ENCODE measurements around the gene SSH2.
"Not testable (repeated sequence)": the region's sequence is repeated elsewhere in the genome, so short reads cannot be mapped to it uniquely, and the experiment has no call there.

The SSH2 gene

DNA sequence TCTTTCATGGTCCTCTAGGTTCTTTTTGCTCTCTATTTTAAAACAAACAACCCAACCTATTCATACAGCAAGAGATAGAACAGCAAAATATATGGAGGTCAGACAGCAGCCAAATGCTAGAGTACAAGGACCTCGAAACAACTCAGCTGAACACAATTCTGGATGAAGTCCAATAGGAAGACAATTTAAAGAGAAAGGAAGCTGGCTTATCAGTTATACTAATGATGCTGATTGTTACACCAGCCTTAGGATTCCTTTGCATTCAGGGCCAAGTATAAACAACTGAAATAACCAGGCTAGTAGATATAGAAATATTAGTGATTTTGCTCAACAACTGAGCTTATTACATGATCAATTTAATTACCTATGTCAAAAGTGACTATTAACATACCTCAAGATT, 2.5 kb downstream of the SSH2 start:
- no peak for DNase-seq

DNA sequence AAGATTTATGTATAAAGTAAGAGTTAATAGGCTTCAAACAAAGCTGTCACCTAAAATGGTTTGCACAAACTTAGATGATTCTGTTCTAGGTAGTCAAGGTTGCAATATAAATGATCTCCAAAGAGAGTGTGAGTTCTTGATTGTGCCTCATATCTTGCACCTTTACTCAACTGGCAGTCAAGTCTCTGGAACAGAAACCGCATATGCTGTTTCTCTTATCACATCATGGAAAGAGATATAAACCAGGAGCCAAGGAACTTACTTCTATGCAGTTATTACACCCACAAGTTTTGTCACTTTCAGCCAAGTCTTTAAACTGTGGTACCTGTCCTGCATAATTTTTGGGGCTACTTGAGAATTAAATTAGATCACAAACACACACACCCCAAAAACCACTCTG, 5.2 kb downstream of the SSH2 start:
- DNase-seq = no peak

DNA sequence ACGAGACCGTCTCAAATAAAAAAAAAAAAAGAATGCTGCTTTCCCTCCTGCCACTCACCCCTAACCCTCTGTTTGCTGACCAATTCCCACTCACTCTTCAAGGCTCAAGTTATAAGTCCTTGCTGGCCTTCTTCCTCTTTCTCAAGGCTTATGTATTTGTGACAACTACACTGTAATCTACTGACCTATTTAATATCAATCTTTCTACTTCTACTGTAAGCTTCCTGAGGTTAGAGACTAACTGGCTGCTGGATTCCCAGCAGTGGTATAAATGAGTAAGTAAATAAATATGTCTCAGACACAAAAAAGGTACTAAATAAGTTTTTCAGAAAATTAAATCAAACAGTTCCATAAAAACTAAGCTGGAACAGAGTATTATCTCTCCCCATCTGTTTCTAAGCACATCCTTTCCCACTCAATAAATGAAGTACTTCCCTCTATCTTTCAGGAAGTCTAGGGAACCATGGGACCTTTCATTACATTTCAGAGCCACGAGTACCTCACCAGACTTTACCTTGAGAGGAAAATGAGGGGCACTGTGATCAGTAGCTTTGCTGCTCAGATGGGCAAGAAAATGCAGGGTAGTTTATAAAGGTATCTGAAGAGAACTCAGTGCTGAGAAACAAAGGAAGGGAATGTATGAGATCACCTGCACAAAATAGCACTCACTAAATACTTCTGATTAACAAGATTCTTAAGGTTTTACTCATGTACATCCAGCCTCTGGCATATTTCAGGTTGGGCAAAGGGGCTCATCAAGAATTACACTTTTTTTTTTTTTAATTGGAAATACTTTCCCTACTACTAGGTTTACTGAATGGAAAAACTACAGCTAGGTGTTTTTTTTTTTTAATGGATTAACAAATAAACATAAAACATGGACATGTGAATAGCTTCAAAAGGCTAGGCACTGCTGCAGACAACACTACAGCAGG, 10.8 kb downstream of the SSH2 start:
- no peak for DNase-seq

DNA sequence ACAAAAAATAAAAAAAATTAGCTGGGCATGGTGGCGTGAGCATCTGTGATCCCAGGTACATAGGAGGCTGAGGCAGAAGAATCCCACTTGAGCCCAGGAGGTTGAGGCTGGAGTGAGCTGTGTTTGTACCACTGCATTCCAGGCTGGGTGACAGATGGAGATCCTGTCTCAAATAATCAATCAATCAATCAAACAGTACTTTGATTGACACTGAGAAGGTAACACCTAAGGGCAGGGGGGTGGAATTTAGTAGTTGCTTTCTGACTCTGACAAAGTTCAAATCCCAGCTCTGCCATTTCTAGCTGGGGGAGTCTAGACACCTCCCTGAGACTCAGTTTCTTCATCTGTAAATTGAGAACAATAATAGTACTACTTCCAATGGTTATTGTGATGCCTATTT, 12.0 kb downstream of the SSH2 start:
- no peak for DNase-seq

DNA sequence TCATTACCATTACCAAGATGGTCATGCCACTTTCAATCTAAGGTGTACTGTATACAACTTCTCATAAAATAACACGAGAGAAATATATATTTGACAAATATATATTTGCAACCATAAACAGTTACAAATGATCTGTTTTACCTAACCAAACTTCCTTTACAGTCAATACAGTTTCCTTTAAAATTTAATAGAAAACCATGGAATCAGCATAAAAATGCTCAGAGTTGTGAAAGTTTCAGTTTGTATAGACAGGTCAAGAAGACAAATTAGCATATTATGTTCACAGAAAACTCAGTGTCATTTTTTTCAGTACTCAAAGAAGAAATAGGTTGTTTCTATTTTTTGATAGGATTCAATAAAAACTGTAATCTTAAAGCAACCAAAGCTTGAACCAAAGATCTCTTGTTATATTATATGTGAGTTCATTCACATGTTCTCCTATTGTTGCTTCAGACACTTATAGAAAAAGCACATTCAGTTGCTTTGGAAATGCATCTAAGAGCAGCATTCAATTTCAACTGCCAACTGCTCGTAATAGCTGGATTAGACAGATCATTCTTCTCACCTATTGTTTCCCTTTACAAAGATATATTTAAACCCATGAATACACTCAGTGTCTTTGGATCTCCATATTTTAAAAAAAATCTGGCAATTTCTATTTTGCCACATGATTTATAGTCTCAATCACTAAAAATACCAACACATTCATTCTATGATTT, 15.1 kb downstream of the SSH2 start:
- DNase-seq = no peak

DNA sequence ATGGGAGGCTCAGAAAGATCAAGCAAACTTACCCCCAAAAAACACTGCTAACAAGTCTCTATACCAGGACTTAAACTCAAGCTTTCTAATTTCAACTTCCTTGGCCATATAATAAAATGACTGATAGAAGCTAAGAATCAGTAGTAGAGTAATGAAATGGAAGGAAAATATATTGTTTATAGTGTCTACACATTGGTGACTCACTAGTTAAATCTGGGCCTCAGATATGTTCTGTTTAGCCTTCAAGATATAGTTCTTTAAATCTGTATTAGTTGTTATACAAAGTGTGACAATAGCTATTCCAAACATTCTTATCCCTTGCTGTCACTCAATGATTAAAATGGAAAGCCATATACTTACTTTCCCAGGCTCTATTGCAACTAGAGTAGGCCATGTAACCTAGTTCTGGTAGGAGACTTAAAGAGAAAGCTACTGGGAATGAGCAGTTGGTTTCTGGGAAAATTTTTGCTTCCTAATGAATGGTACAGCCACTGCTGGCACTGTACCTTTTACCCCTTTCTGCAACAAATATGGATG, 18.3 kb downstream of the SSH2 start:
- no peak for DNase-seq

DNA sequence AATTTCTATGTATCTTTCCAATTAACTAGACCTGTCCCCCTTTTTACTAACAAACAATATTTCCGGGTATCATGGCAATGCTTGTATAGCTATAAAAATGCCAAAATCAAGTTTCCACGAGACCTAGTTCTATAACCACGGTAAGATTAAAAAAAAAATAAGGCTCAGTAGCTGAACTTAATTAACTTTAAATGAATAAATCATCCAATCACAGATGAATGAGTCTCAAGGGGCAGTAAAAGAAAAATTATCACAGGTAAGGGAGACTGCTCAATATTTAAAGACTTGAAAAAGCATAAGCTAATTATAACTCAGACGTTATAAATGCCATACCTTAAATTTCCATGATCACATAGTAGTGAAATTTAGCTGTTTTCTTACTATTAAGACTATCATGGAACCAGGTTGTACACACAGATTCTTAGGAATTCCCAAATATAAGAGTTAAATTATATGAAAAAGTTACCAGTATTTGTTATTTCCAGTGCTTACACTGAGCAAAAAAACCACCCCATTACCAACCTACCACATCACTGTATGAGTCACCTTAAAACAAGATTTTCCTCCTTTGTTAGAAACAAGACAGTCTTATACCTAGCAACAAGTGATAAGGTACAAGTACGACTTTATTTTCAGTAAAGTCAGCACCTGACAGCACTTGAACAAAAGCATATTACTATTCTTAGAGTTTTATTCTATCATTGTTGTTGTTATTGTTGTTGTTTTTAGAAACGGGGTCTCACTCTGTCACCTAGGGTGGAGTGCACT, 20.6 kb downstream of the SSH2 start:
- DNase-seq = no peak

DNA sequence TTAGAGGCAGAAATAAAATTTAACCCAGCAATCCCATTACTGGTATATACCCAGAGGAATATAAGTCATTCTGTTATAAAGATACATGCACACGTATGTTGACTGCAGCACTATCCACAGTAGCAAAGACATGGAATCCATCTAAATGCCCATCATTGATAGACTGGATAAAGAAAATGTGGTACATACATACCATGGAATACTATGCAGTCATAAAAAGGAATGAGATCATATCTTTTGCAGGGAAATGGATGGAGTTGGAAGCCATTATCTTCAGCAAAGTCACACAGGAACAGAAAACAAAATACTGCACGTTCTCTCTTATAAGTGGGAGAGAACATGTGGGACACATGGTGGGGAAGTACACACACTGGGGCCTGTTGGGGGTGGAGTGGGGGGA, 23.1 kb downstream of the SSH2 start:
- no peak for DNase-seq

DNA sequence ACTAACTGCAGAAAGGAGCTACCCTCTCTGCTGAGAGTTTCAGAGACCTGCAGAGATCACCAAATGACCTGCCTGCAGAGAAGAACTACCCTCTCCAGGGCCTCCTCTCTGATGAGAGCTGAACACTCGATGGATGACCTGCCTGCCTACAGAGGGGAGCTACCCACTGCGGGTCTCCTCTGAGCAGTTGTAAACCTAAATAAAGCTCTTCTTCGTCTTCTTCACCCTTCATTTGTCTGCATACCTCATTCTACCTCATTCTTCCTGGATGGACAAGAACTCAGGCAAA, 24.2 kb downstream of the SSH2 start:
- DNase-seq = no peak

DNA sequence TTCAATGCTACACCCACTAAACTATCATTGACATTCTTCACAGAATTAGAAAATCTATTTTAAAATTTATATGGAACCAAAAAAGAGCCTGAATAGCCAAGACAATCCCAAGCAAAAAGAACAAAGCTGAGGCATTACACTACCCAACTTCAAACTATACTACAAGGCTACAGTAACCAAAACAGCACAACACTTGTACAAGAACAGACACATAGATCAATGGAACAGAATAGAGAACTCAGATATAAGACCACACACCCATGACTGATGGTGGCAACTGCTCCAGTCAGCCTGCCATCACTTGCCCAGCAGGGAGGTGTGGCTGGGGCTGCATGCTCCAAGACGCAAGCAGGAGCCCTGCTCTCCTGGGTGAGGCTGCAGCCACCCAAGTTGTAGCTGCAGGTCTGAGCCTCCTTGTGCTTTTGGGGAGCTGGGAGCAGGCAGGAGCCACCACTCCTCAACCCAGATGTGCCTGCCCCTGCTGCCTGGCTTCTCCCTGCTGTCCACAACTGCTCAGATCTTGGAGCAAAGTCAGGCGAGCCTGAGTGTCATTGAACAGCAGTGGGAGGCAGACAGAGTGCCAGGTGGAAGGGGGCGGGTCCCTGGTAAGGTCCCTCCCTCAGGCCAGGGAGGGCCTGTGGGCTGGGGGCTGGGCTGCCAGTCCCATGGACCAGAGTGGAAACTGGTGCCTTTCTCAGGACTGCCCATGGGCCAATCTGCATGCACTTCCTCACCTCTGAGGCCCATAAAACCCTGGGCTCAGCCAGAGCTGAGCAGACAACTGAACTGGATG, 24.7 kb downstream of the SSH2 start:
- no peak for DNase-seq

DNA sequence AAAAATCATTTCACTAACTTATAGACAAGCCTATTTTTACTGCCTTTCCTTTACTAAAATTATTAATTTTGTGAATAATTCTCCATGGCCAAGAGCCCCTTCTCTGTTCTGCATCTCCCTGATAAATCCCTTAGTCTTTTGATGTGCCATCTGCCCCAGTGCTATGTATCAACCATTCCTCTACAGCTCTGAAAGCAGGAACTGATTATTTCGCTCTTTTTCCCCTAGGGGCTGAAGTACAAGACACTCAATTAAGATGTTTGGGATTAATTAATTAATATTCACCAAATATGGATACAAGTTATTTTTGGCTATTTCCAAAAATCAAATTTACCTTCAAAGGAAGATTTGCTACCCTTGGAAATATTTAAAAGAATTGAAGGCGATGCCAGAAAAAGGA, 26.6 kb downstream of the SSH2 start:
- no peak for DNase-seq

DNA sequence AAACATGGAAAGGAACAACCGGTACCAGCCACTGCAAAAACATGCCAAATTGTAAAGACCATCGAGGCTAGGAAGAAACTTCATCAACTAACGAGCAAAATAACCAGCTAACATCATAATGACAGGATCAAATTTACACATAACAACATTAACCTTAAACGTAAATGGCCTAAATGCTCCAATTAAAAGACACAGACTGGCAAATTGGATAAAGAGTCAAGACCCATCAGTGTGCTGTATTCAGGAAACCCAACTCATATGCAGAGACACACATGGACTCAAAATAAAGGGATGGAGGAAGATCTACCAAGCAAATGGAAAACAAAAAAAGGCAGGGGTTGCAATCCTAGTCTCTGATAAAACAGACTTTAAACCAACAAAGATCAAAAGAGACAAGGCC, 32.9 kb downstream of the SSH2 start:
- DNase-seq = not testable (repeated sequence)

DNA sequence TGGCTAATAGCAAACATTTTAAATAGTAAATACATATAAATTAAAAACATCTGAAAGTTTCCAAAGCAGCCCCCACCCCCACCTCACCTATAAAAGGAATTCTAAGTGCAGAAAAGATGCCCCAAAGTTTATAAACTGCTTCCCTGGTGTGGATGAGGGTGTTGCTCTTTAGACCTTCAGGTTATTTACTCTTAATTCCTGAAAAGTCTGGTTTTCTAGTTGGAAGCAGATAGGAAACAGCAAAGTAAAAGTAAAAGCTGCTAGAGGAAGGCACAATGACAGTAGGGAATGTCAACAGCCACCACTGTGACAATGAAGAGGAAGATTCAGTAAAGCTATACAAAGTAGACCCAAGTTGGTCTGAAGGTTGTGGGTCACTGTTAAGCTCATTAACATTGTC, 37.8 kb downstream of the SSH2 start:
- no peak for DNase-seq

DNA sequence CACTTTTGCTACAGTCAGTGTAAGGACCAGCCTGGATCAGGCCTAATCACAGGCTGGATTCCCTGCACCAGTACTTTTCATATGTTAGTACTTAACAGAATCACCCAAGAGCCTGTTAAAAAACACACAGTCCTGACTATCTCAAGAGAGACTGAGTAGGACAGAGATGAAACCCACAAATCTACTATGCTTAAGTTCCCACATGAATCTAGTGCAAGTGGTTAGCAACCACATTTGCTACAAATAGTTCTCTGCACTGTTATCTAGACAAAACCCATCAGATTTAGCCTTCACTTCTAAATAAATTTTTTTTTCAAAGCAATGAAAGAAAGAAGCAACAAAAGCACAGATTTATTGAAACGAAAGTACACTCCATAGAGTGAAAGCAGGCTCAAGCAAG, 38.9 kb downstream of the SSH2 start:
- no peak for DNase-seq

DNA sequence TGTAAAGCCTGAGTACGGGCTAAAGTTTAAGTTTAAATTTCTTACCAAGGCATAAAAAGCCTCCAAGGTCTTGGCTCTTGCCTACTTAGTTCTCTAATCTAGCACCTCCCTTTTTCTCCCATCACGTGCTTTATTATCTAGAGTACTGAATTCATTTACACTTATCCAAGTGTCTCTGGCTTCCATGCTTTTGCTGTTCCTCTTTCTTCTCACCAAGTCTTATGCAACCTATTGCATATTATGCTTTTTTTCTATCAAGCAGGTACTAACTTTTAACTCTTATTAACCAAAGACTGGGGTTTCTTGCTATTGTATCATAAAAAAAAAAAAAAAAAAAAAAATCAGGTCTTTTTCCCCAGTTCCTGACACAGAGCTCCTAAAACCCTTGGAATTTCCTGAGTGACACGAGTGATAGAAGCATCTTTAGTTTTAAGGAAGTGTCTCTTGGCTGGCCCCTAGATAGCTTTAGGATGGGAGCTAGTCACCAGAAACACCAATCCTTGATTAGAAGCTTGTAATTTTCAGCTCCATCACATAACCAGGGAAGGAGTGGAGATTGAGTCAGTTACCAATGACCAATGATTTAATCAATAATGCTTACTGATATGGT, 44.9 kb downstream of the SSH2 start:
- no peak for DNase-seq

DNA sequence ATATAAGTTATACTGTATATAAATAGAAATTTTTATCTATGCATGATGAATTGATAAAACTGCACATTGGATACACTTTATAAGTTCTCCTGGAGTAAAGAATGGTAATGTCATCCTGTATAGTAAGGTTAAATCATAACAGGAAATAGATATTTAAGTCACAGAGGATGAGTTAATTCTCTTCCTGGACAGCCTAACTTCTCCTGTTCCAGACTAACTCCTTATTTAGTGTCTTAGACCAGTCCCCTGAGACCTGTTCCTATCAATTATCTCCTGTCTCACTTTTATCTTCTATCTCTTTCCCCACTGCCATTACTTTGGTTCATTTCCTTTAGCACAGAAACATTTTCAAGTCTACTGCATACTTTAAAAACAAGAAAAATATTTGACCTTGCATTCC, 46.5 kb downstream of the SSH2 start:
- no peak for DNase-seq

DNA sequence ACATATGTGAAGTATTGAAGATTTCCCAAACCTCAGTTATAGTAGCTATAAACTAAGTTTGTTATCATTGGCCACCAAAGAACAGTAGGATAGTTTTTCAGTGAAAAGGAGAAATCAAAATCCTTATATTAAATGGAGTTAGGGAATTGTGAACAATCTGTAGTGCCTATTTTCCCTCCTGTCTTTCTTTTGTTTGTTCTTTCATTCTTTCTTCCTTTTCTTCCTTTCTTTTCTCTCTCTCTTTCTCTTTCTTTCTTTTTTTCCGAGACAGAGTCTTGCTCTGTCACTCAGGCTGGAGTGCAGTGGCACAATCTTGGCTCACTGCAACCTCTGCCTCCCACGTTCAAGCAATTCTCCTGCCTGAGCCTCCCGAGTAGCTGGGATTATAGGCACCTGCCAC, 48.8 kb downstream of the SSH2 start:
- no peak for DNase-seq

DNA sequence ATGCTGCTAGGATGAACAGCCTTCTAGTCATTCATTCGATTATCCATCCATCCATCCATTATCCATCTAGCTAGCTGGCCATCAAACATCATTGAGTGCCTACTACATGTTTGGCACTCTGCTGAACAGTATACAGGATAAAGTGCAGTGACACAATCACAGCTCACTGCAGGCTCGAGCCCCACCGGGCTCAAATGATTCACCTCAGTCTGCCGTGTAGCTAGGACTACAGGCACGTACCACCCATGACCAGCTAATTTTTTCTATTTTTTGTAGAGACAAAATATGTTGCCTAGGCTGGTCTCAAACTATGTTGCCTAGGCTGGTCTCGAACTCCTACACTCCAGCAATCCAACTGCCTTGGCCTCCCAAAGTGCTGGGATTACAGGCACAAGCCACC, 50.0 kb downstream of the SSH2 start:
- DNase-seq = no peak

DNA sequence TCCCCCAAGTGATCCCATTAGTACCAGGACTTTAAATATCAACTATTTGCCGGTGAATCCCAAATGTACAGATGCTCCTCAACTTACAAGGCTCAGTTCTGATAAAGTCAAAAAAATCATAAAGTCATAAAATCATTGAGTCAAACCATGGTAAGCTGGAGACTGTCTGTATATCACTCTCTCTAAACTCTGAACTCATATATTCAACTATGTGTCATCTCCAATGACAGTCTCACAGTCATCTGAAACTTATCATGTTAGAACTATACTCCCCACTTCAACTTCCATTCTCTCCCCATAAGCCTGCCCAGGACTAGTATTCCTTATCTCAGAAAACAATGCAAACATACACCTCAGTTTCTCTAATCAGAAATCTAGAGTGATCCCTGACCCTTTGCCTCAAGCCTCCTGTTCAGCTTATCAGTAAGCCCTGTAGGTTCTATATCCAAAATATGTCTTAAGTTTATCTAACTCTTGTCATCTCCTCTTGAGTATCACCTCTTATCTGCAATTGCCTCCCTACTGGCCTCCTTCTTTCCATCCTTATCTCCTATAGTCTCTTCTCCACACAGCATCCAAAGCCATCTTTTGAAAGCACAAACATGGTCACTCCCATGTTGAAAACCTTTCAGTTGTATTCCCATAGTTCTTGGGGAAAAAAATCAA, 55.0 kb downstream of the SSH2 start:
- DNase-seq = no peak

DNA sequence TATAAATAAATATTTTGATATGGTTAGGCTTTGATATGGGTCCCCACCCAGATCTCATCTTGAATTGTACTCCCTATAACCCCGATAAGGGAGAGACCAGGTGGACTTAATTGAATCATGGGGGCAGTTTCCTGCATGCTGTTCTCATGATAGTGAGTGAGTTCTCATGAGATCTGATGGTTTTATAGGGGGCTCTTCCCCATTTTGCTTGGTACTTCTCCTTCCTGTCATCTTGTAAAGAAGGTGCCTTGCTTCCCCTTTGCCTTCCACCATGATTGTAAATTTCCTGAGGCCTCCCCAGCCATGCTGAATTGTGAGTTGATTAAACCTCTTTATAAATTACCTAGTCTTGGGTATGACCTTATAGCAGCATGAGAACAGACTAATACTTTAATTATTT, 55.7 kb downstream of the SSH2 start:
- not testable (repeated sequence) for DNase-seq

DNA sequence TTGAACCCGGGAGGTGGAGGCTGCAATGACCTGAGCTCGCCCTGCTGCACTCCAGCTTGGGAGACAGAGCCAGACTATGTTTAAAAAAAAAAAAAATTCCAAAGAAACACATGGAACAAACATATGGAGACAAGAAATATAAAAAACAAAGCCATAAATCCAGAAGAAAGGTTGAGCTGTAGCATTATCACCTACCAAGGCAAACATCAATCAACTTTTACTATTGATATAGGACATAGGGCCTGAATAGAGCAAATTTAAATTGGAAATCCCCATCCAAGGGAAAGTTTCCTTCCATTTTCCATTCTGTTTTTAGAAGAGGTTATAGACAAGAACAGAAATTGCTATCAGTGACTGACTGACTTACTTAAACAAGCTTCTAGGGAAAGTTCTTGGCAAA, 56.6 kb downstream of the SSH2 start:
- no peak for DNase-seq

Measured in stimulated activated naive CD4-positive, alpha-beta T cell (primary cell).